GM23338 (cell line): Measurements from ENCODE around the gene LRRC18. TPM values are rescaled to one million over a fixed set of nuclear protein-coding genes. Genes with fewer than 3 reads are reported as not detected.

Experiments used
- ATAC-seq: fragments of 200-7000 bp; cut with Tn5 transposase; 3 replicates; pipeline ENCODE4 v1.9.1; 2020
- DNase-seq: peaks from one replicate; pipeline ENCODE4 v3.0.0-alpha.2; 2015; ENCODE audit warnings: low spot score
- H2AFZ ChIP-seq: fragments of 200-600 bp; sonication (generic); 2 replicates; pipeline ENCODE4 v1.8.0; 2016; ENCODE audit warnings: antibody characterized with exemption, mild to moderate bottlenecking, moderate library complexity
- H3F3A ChIP-seq: fragments of 200-600 bp; sonication (generic); replicated peaks from 2 replicates; pipeline ENCODE4 v1.8.0; 2017; ENCODE audit warnings: antibody characterized with exemption, mixed run types, low read depth
- H3K27ac ChIP-seq: fragments of 200-600 bp; sonication (generic); 2 replicates; pipeline ENCODE4 v1.6.1; 2016; ENCODE audit warnings: low read depth
- H3K27me3 ChIP-seq: fragments of 200-600 bp; sonication (generic); 2 replicates; pipeline ENCODE4 v1.8.0; 2016; ENCODE audit warnings: mild to moderate bottlenecking, mixed run types, moderate library complexity; ENCODE audit not compliant: insufficient read depth
- H3K36me3 ChIP-seq: fragments of 200-600 bp; sonication (generic); 2 replicates; pipeline ENCODE4 v1.8.0; 2016; ENCODE audit warnings: mild to moderate bottlenecking; ENCODE audit not compliant: insufficient read depth
- H3K4me1 ChIP-seq: fragments of 200-600 bp; sonication (generic); 2 replicates; pipeline ENCODE4 v1.8.0; 2016; ENCODE audit warnings: mild to moderate bottlenecking, moderate library complexity; ENCODE audit not compliant: insufficient read depth
- H3K4me2 ChIP-seq: fragments of 200-600 bp; sonication (generic); 2 replicates; pipeline ENCODE4 v1.7.1; 2017; ENCODE audit warnings: mixed run types
- H3K4me3 ChIP-seq: fragments of 200-600 bp; sonication (generic); 2 replicates; pipeline ENCODE4 v1.6.1; 2016; ENCODE audit warnings: mixed run types
- H3K79me2 ChIP-seq: fragments of 200-600 bp; sonication (generic); replicated peaks from 2 replicates; pipeline ENCODE4 v1.8.0; 2017; ENCODE audit warnings: mild to moderate bottlenecking; ENCODE audit not compliant: insufficient read depth
- H3K9me2 ChIP-seq: fragments of 200-600 bp; sonication (generic); 2 replicates; pipeline ENCODE4 v1.8.0; 2017; ENCODE audit not compliant: insufficient read depth
- H4K20me1 ChIP-seq: fragments of 200-600 bp; sonication (generic); replicated peaks from 2 replicates; pipeline ENCODE4 v1.8.0; 2017; ENCODE audit warnings: mild to moderate bottlenecking; ENCODE audit not compliant: insufficient read depth
- H3K27ac Mint-ChIP-seq: 2 replicates; pipeline ENCODE4 v1.8.0; 2020; ENCODE audit warnings: inconsistent platforms, mild to moderate bottlenecking, moderate library complexity, mixed read lengths
- H3K27me3 Mint-ChIP-seq: 3 replicates; pipeline ENCODE4 v1.8.0; 2022; ENCODE audit warnings: low read depth, mild to moderate bottlenecking, moderate library complexity, mixed read lengths, inconsistent platforms; ENCODE audit not compliant: insufficient read depth, poor library complexity
- H3K36me3 Mint-ChIP-seq: 3 replicates; pipeline ENCODE4 v1.8.0; 2021; ENCODE audit warnings: low read depth, mild to moderate bottlenecking, inconsistent platforms, moderate library complexity, mixed read lengths
- H3K4me1 Mint-ChIP-seq: 3 replicates; pipeline ENCODE4 v1.8.0; 2020; ENCODE audit warnings: mild to moderate bottlenecking, inconsistent platforms, mixed read lengths
- H3K4me3 Mint-ChIP-seq: 3 replicates; pipeline ENCODE4 v1.8.0; 2021; ENCODE audit warnings: moderate library complexity, mild to moderate bottlenecking, inconsistent platforms, mixed read lengths
- H3K9me3 Mint-ChIP-seq: 3 replicates; pipeline ENCODE4 v1.8.0; 2020; ENCODE audit warnings: moderate library complexity, mild to moderate bottlenecking, inconsistent platforms, mixed read lengths
- CREB1 ChIP-seq: fragments of 250-450 bp; sonication (Bioruptor Pico); IDR thresholded peaks from 2 replicates; pipeline ENCODE4 v1.5.0; 2020; ENCODE audit warnings: low read depth, mild to moderate bottlenecking, moderate library complexity
- EZH2phosphoT487 ChIP-seq: fragments of 200-600 bp; sonication (generic); IDR thresholded peaks from one replicate; pipeline ENCODE4 v1.8.1; 2018; ENCODE audit warnings: antibody characterized with exemption; ENCODE audit not compliant: unreplicated experiment
- NANOG ChIP-seq: IDR thresholded peaks from 2 replicates; pipeline ENCODE4 v1.6.1; 2016; ENCODE audit warnings: antibody characterized with exemption, borderline replicate concordance
- STAT1 ChIP-seq: IDR thresholded peaks from one replicate; pipeline ENCODE4 v1.6.1; 2016; ENCODE audit warnings: antibody characterized with exemption; ENCODE audit not compliant: unreplicated experiment
- ZNF114 ChIP-seq: fragments of 250-450 bp; sonication (Bioruptor Pico); IDR thresholded peaks from 2 replicates; pipeline ENCODE4 v1.5.0; 2020; ENCODE audit warnings: mild to moderate bottlenecking, moderate library complexity
- polyA plus RNA-seq: library from polyadenylated mRNA; unstranded; fragments of >200 nt; fragmentation: Nextera tagmentation; extraction: Ambion mirVana; gene quantifications from 2 replicates; pipeline ENCODE4 v1.2.1, GENCODE V29; 2016
- total RNA-seq: library from RNA; depleted of rRNA; stranded (reverse); fragments of >200 nt; shearing (Covaris generic); gene quantifications from 2 replicates; pipeline ENCODE4 v1.2.3, GENCODE V29; 2014
- TF ChIP-seq, protein P1 (sequence below): fragments of 250-450 bp; sonication (Bioruptor Pico); IDR thresholded peaks from 2 replicates; pipeline ENCODE4 v1.5.0; 2020; ENCODE audit warnings: mild to moderate bottlenecking, moderate library complexity
- TF ChIP-seq, protein P2 (sequence below): IDR thresholded peaks from one replicate; pipeline ENCODE4 v1.6.1; 2018; ENCODE audit warnings: antibody characterized with exemption; ENCODE audit not compliant: unreplicated experiment

LRRC18 gene
- total and polyA plus RNA-seq, 2 experiments from 2014 or later: not detected

GRCh38 chr10:48894911-48895802 is 44.5 kb downstream of the LRRC18 start (continued):
- TF ChIP-seq, protein P1, sequence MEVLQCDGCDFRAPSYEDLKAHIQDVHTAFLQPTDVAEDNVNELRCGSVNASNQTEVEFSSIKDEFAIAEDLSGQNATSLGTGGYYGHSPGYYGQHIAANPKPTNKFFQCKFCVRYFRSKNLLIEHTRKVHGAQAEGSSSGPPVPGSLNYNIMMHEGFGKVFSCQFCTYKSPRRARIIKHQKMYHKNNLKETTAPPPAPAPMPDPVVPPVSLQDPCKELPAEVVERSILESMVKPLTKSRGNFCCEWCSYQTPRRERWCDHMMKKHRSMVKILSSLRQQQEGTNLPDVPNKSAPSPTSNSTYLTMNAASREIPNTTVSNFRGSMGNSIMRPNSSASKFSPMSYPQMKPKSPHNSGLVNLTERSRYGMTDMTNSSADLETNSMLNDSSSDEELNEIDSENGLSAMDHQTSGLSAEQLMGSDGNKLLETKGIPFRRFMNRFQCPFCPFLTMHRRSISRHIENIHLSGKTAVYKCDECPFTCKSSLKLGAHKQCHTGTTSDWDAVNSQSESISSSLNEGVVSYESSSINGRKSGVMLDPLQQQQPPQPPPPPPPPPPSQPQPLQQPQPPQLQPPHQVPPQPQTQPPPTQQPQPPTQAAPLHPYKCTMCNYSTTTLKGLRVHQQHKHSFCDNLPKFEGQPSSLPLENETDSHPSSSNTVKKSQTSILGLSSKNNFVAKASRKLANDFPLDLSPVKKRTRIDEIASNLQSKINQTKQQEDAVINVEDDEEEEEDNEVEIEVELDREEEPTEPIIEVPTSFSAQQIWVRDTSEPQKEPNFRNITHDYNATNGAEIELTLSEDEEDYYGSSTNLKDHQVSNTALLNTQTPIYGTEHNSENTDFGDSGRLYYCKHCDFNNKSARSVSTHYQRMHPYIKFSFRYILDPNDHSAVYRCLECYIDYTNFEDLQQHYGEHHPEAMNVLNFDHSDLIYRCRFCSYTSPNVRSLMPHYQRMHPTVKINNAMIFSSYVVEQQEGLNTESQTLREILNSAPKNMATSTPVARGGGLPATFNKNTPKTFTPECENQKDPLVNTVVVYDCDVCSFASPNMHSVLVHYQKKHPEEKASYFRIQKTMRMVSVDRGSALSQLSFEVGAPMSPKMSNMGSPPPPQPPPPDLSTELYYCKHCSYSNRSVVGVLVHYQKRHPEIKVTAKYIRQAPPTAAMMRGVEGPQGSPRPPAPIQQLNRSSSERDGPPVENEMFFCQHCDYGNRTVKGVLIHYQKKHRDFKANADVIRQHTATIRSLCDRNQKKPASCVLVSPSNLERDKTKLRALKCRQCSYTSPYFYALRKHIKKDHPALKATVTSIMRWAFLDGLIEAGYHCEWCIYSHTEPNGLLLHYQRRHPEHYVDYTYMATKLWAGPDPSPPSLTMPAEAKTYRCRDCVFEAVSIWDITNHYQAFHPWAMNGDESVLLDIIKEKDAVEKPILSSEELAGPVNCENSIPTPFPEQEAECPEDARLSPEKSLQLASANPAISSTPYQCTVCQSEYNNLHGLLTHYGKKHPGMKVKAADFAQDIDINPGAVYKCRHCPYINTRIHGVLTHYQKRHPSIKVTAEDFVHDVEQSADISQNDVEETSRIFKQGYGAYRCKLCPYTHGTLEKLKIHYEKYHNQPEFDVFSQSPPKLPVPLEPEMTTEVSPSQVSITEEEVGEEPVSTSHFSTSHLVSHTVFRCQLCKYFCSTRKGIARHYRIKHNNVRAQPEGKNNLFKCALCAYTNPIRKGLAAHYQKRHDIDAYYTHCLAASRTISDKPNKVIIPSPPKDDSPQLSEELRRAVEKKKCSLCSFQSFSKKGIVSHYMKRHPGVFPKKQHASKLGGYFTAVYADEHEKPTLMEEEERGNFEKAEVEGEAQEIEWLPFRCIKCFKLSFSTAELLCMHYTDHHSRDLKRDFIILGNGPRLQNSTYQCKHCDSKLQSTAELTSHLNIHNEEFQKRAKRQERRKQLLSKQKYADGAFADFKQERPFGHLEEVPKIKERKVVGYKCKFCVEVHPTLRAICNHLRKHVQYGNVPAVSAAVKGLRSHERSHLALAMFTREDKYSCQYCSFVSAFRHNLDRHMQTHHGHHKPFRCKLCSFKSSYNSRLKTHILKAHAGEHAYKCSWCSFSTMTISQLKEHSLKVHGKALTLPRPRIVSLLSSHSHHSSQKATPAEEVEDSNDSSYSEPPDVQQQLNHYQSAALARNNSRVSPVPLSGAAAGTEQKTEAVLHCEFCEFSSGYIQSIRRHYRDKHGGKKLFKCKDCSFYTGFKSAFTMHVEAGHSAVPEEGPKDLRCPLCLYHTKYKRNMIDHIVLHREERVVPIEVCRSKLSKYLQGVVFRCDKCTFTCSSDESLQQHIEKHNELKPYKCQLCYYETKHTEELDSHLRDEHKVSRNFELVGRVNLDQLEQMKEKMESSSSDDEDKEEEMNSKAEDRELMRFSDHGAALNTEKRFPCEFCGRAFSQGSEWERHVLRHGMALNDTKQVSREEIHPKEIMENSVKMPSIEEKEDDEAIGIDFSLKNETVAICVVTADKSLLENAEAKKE (CRISPR knock-in tag): no peak

- Histone ChIP-seq H3K4me3 (no peak overlapping the region), H3K36me3 (no peaks in the 10 kb centered on the region), H3K79me2 (no peaks in the 10 kb centered on the region), H3K27me3 (no peaks in the 10 kb centered on the region), H3K27ac (no peak overlapping the region), H2AFZ (no peak overlapping the region), H3K4me1 (no peaks in the 10 kb centered on the region), H4K20me1 (no peaks in the 10 kb centered on the region), H3F3A (no peaks in the 10 kb centered on the region), H3K9me2 (peaks cover 5% of the 10 kb centered on the region; the same call in 1 of the 2 replicates), H3K4me2 (no peak overlapping the region)
- Mint-ChIP-seq H3K27ac (no peak overlapping the region), H3K4me3 (no peak overlapping the region), H3K27me3 (peaks cover 3% of the 10 kb centered on the region), H3K36me3 (no peaks in the 10 kb centered on the region), H3K9me3 (no peaks in the 10 kb centered on the region), H3K4me1 (peaks cover 3% of the 10 kb centered on the region; the same call in 1 of the 3 replicates)
- DNase-seq (no peak), ATAC-seq (no peak)
- TF ChIP-seq ZNF114 (CRISPR knock-in tag) (no peak), STAT1 (no peak), NANOG (no peak), EZH2phosphoT487 (no peak), CREB1 (CRISPR knock-in tag) (no peak)
- TF ChIP-seq, protein P2, sequence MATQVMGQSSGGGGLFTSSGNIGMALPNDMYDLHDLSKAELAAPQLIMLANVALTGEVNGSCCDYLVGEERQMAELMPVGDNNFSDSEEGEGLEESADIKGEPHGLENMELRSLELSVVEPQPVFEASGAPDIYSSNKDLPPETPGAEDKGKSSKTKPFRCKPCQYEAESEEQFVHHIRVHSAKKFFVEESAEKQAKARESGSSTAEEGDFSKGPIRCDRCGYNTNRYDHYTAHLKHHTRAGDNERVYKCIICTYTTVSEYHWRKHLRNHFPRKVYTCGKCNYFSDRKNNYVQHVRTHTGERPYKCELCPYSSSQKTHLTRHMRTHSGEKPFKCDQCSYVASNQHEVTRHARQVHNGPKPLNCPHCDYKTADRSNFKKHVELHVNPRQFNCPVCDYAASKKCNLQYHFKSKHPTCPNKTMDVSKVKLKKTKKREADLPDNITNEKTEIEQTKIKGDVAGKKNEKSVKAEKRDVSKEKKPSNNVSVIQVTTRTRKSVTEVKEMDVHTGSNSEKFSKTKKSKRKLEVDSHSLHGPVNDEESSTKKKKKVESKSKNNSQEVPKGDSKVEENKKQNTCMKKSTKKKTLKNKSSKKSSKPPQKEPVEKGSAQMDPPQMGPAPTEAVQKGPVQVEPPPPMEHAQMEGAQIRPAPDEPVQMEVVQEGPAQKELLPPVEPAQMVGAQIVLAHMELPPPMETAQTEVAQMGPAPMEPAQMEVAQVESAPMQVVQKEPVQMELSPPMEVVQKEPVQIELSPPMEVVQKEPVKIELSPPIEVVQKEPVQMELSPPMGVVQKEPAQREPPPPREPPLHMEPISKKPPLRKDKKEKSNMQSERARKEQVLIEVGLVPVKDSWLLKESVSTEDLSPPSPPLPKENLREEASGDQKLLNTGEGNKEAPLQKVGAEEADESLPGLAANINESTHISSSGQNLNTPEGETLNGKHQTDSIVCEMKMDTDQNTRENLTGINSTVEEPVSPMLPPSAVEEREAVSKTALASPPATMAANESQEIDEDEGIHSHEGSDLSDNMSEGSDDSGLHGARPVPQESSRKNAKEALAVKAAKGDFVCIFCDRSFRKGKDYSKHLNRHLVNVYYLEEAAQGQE: no peak
These were observed 48.5 kb downstream of the LRRC18 start for GRCh38 chr10:48890888-48891850.
